OCI-LY7 (cell line): ENCODE data around the gene ADAMTS2. TPM values are rescaled to one million over a fixed set of nuclear protein-coding genes. Genes with fewer than 3 reads are reported as not detected.

Source experiments
- BruUV-seq: library from RNA; stranded (reverse); fragments of 400-500 nt; replicated peaks from 2 replicates; lab custom pipeline; 2021; lab: Mats Ljungman, UMichigan
- CTCF ChIA-PET: fragments of 300-600 bp; sonication (Branson Sonifier 250); formaldehyde crosslinking; loops from one replicate; lab custom pipeline; 2022; ENCODE audit warnings: antibody characterized with exemption; ENCODE audit not compliant: unreplicated experiment; lab: Charles Lee
- POLR2A ChIA-PET: fragments of 300-600 bp; sonication (Branson Sonifier 250); formaldehyde crosslinking; loops from one replicate; lab custom pipeline; 2022; ENCODE audit warnings: antibody characterized with exemption; lab: Charles Lee
- DNase-seq: peaks from one replicate; pipeline ENCODE4 v3.0.0-alpha.2; 2015; ENCODE audit warnings: low spot score
- H2AFZ ChIP-seq: fragments of 200-600 bp; sonication (generic), shearing (Covaris generic); 2 replicates; pipeline ENCODE4 v1.6.1; 2014; ENCODE audit warnings: mild to moderate bottlenecking, antibody characterized with exemption, low read length, moderate library complexity
- H3K27ac ChIP-seq: fragments of 200-600 bp; sonication (generic); 2 replicates; pipeline ENCODE4 v1.5.1; 2014; ENCODE audit warnings: mixed run types, low read depth, mild to moderate bottlenecking, moderate library complexity, low read length, inconsistent platforms; ENCODE audit not compliant: poor library complexity, severe bottlenecking
- H3K36me3 ChIP-seq: fragments of 200-600 bp; sonication (generic); 2 replicates; pipeline ENCODE4 v1.6.1; 2014; ENCODE audit warnings: mild to moderate bottlenecking, antibody characterized with exemption, low read length, moderate library complexity, mixed read lengths; ENCODE audit not compliant: insufficient read depth
- H3K4me1 ChIP-seq: fragments of 200-600 bp; sonication (generic); 2 replicates; pipeline ENCODE4 v1.5.1; 2014; ENCODE audit warnings: mild to moderate bottlenecking, low read length; ENCODE audit not compliant: insufficient read depth, poor library complexity, severe bottlenecking
- H3K4me2 ChIP-seq: fragments of 200-600 bp; sonication (generic); 2 replicates; pipeline ENCODE4 v1.6.1; 2014; ENCODE audit warnings: mild to moderate bottlenecking, low read length
- H3K4me3 ChIP-seq: fragments of 200-600 bp; sonication (generic); 2 replicates; pipeline ENCODE4 v1.5.1; 2014; ENCODE audit warnings: mild to moderate bottlenecking, low read depth, low read length; ENCODE audit not compliant: poor library complexity, severe bottlenecking
- H3K79me2 ChIP-seq: fragments of 200-600 bp; sonication (generic); 2 replicates; pipeline ENCODE4 v1.6.1; 2016; ENCODE audit warnings: low read depth, mild to moderate bottlenecking, low read length, moderate library complexity, mixed read lengths; ENCODE audit not compliant: insufficient read depth
- H3K9me2 ChIP-seq: fragments of 200-600 bp; sonication (generic); 2 replicates; pipeline ENCODE4 v1.6.1; 2016; ENCODE audit warnings: mild to moderate bottlenecking, low read length, mixed read lengths; ENCODE audit not compliant: insufficient read depth
- H3K9me3 ChIP-seq: fragments of 200-600 bp; sonication (generic); 2 replicates; pipeline ENCODE4 v1.6.1; 2014; ENCODE audit warnings: mild to moderate bottlenecking, mixed run types, low read length, mixed read lengths
- H4K20me1 ChIP-seq: fragments of 200-600 bp; sonication (generic); 2 replicates; pipeline ENCODE4 v1.6.1; 2014; ENCODE audit warnings: mild to moderate bottlenecking, antibody characterized with exemption, low read length, moderate library complexity, mixed read lengths; ENCODE audit not compliant: insufficient read depth
- CTCF ChIP-seq: fragments of 200-600 bp; sonication (generic); conservative IDR thresholded peaks from 2 replicates; pipeline ENCODE4 v1.5.1; 2014; ENCODE audit warnings: mild to moderate bottlenecking, antibody characterized with exemption, low read length, moderate library complexity, mixed read lengths
- EZH2phosphoT487 ChIP-seq: fragments of 200-600 bp; sonication (generic); IDR thresholded peaks from 2 replicates; pipeline ENCODE4 v1.6.1; 2018; ENCODE audit warnings: low read depth, borderline replicate concordance, mild to moderate bottlenecking, mixed run types, antibody characterized with exemption, low read length, moderate library complexity, mixed read lengths
- intact Hi-C: fragments of 100-400 bp; cut with micrococcal nuclease; formaldehyde crosslinking; loops from one replicate; pipeline ENCODE4 v1.10.0; 2022; ENCODE audit not compliant: unreplicated experiment
- total RNA-seq, 2 experiments: library from RNA; depleted of rRNA in 1 of 2; stranded (reverse); fragments of >200 nt in 1 of 2; shearing (Covaris generic) in 1 of 2; gene quantifications; 2 replicates each; pipeline ENCODE4 v1.2.3, GENCODE V29; 2014 to 2022

ADAMTS2 gene
- total RNA-seq, 2 experiments from 2014 or later, result not detected

- POLR2A ChIA-PET, result interaction anchor here (0.5 kb wide), 1 partner anchor 1034 kb away, joined by 6 read pairs; no protein-coding TSS in a partner anchor
- no peak overlapping the region for H3K27ac ChIP-seq
- intact Hi-C loops, result no loop called here
- no peak overlapping the region for H3K4me2 ChIP-seq
- no peaks in the 10 kb centered on the region for H3K36me3 ChIP-seq
- DNase-seq, result no peak
- H3K4me3 ChIP-seq, result no peak overlapping the region
- no peaks in the 10 kb centered on the region for H3K9me3 ChIP-seq
- BruUV-seq, result no TSS peak
- no peaks in the 10 kb centered on the region for H4K20me1 ChIP-seq
- H3K4me1 ChIP-seq, result no peaks in the 10 kb centered on the region
- H3K79me2 ChIP-seq, result no peaks in the 10 kb centered on the region
- H3K9me2 ChIP-seq, result no peaks in the 10 kb centered on the region
- CTCF ChIA-PET, result no interaction called here
- H2AFZ ChIP-seq, result no peak overlapping the region
- TF ChIP-seq CTCF (no peak), EZH2phosphoT487 (no peak)
Observed at GRCh38 chr5:179343719-179344430, 1.4 kb downstream of the ADAMTS2 start.

GRCh38 chr5:179343021-179343718 is 2.1 kb downstream of the ADAMTS2 start:
- no peak overlapping the region for H3K4me3 ChIP-seq
- H2AFZ ChIP-seq, result no peak overlapping the region
- H3K9me2 ChIP-seq, result no peaks in the 10 kb centered on the region
- ChIA-PET CTCF (no interaction called here), POLR2A (interaction anchor here (0.5 kb wide), 1 partner anchor 1034 kb away, joined by 6 read pairs; no protein-coding TSS in a partner anchor)
- H4K20me1 ChIP-seq, result no peaks in the 10 kb centered on the region
- no TSS peak for BruUV-seq
- intact Hi-C loops, result no loop called here
- H3K4me2 ChIP-seq, result no peak overlapping the region
- TF ChIP-seq CTCF (no peak), EZH2phosphoT487 (no peak)
- H3K9me3 ChIP-seq, result no peaks in the 10 kb centered on the region
- no peaks in the 10 kb centered on the region for H3K79me2 ChIP-seq
- DNase-seq, result no peak
- no peak overlapping the region for H3K27ac ChIP-seq
- no peaks in the 10 kb centered on the region for H3K36me3 ChIP-seq
- no peaks in the 10 kb centered on the region for H3K4me1 ChIP-seq

- ChIA-PET CTCF (no interaction called here), POLR2A (no interaction called here)
- Histone ChIP-seq H3K9me2 (no peaks in the 10 kb centered on the region), H3K4me2 (no peak overlapping the region), H3K27ac (no peak overlapping the region), H3K4me1 (no peaks in the 10 kb centered on the region), H3K9me3 (no peaks in the 10 kb centered on the region), H3K79me2 (no peaks in the 10 kb centered on the region), H2AFZ (no peak overlapping the region), H3K36me3 (no peaks in the 10 kb centered on the region), H3K4me3 (no peak overlapping the region), H4K20me1 (no peaks in the 10 kb centered on the region)
- DNase-seq, result no peak
- TF ChIP-seq EZH2phosphoT487, result no peak
- no peak for TF ChIP-seq CTCF
- no TSS peak for BruUV-seq
- intact Hi-C loops, result no loop called here
Observed at GRCh38 chr5:179342577-179342976, 2.7 kb downstream of the ADAMTS2 start.
